OCI-LY7 (cell line): ENCODE measurements around the gene GABRG3. TPM values are rescaled to one million over a fixed set of nuclear protein-coding genes. Genes with fewer than 3 reads are reported as not detected.

Source experiments
- BruUV-seq: library from RNA; stranded (reverse); fragments of 400-500 nt; replicated peaks from 2 replicates; lab custom pipeline; 2021; lab: Mats Ljungman, UMichigan
- CTCF ChIA-PET: fragments of 300-600 bp; sonication (Branson Sonifier 250); formaldehyde crosslinking; loops from one replicate; lab custom pipeline; 2022; ENCODE audit warnings: antibody characterized with exemption; ENCODE audit not compliant: unreplicated experiment; lab: Charles Lee
- POLR2A ChIA-PET: fragments of 300-600 bp; sonication (Branson Sonifier 250); formaldehyde crosslinking; loops from one replicate; lab custom pipeline; 2022; ENCODE audit warnings: antibody characterized with exemption; lab: Charles Lee
- DNase-seq: peaks from one replicate; pipeline ENCODE4 v3.0.0-alpha.2; 2015; ENCODE audit warnings: low spot score
- H2AFZ ChIP-seq: fragments of 200-600 bp; sonication (generic), shearing (Covaris generic); 2 replicates; pipeline ENCODE4 v1.6.1; 2014; ENCODE audit warnings: mild to moderate bottlenecking, antibody characterized with exemption, low read length, moderate library complexity
- H3K27ac ChIP-seq: fragments of 200-600 bp; sonication (generic); 2 replicates; pipeline ENCODE4 v1.5.1; 2014; ENCODE audit warnings: mixed run types, low read depth, mild to moderate bottlenecking, moderate library complexity, low read length, inconsistent platforms; ENCODE audit not compliant: poor library complexity, severe bottlenecking
- H3K36me3 ChIP-seq: fragments of 200-600 bp; sonication (generic); 2 replicates; pipeline ENCODE4 v1.6.1; 2014; ENCODE audit warnings: mild to moderate bottlenecking, antibody characterized with exemption, low read length, moderate library complexity, mixed read lengths; ENCODE audit not compliant: insufficient read depth
- H3K4me1 ChIP-seq: fragments of 200-600 bp; sonication (generic); 2 replicates; pipeline ENCODE4 v1.5.1; 2014; ENCODE audit warnings: mild to moderate bottlenecking, low read length; ENCODE audit not compliant: insufficient read depth, poor library complexity, severe bottlenecking
- H3K4me2 ChIP-seq: fragments of 200-600 bp; sonication (generic); 2 replicates; pipeline ENCODE4 v1.6.1; 2014; ENCODE audit warnings: mild to moderate bottlenecking, low read length
- H3K4me3 ChIP-seq: fragments of 200-600 bp; sonication (generic); 2 replicates; pipeline ENCODE4 v1.5.1; 2014; ENCODE audit warnings: mild to moderate bottlenecking, low read depth, low read length; ENCODE audit not compliant: poor library complexity, severe bottlenecking
- H3K79me2 ChIP-seq: fragments of 200-600 bp; sonication (generic); 2 replicates; pipeline ENCODE4 v1.6.1; 2016; ENCODE audit warnings: low read depth, mild to moderate bottlenecking, low read length, moderate library complexity, mixed read lengths; ENCODE audit not compliant: insufficient read depth
- H3K9me2 ChIP-seq: fragments of 200-600 bp; sonication (generic); 2 replicates; pipeline ENCODE4 v1.6.1; 2016; ENCODE audit warnings: mild to moderate bottlenecking, low read length, mixed read lengths; ENCODE audit not compliant: insufficient read depth
- H3K9me3 ChIP-seq: fragments of 200-600 bp; sonication (generic); 2 replicates; pipeline ENCODE4 v1.6.1; 2014; ENCODE audit warnings: mild to moderate bottlenecking, mixed run types, low read length, mixed read lengths
- H4K20me1 ChIP-seq: fragments of 200-600 bp; sonication (generic); 2 replicates; pipeline ENCODE4 v1.6.1; 2014; ENCODE audit warnings: mild to moderate bottlenecking, antibody characterized with exemption, low read length, moderate library complexity, mixed read lengths; ENCODE audit not compliant: insufficient read depth
- CTCF ChIP-seq: fragments of 200-600 bp; sonication (generic); conservative IDR thresholded peaks from 2 replicates; pipeline ENCODE4 v1.5.1; 2014; ENCODE audit warnings: mild to moderate bottlenecking, antibody characterized with exemption, low read length, moderate library complexity, mixed read lengths
- EZH2phosphoT487 ChIP-seq: fragments of 200-600 bp; sonication (generic); IDR thresholded peaks from 2 replicates; pipeline ENCODE4 v1.6.1; 2018; ENCODE audit warnings: low read depth, borderline replicate concordance, mild to moderate bottlenecking, mixed run types, antibody characterized with exemption, low read length, moderate library complexity, mixed read lengths
- intact Hi-C: fragments of 100-400 bp; cut with micrococcal nuclease; formaldehyde crosslinking; loops from one replicate; pipeline ENCODE4 v1.10.0; 2022; ENCODE audit not compliant: unreplicated experiment
- total RNA-seq, 2 experiments: library from RNA; depleted of rRNA in 1 of 2; stranded (reverse); fragments of >200 nt in 1 of 2; shearing (Covaris generic) in 1 of 2; gene quantifications; 2 replicates each; pipeline ENCODE4 v1.2.3, GENCODE V29; 2014 to 2022

GABRG3 gene
- total RNA-seq, 2 experiments from 2014 or later: not detected

- Histone ChIP-seq H3K9me2 (no peaks in the 10 kb centered on the region), H3K4me3 (no peak overlapping the region), H3K36me3 (no peaks in the 10 kb centered on the region), H4K20me1 (no peaks in the 10 kb centered on the region), H3K79me2 (no peaks in the 10 kb centered on the region), H3K9me3 (no peaks in the 10 kb centered on the region), H2AFZ (no peak overlapping the region), H3K4me2 (no peak overlapping the region), H3K27ac (no peak overlapping the region), H3K4me1 (no peaks in the 10 kb centered on the region)
- no TSS peak for BruUV-seq
- no peak for DNase-seq
- intact Hi-C loops: no loop called here
- ChIA-PET CTCF (no interaction called here), POLR2A (no interaction called here)
- no peak for TF ChIP-seq CTCF
Observed at GRCh38 chr15:27292641-27293040, 321.7 kb downstream of the GABRG3 start.

- Histone ChIP-seq H3K9me2 (no peaks in the 10 kb centered on the region), H2AFZ (no peak overlapping the region), H3K4me2 (no peak overlapping the region), H3K9me3 (no peaks in the 10 kb centered on the region), H3K4me3 (no peak overlapping the region), H4K20me1 (no peaks in the 10 kb centered on the region), H3K27ac (no peak overlapping the region), H3K79me2 (no peaks in the 10 kb centered on the region), H3K36me3 (no peaks in the 10 kb centered on the region), H3K4me1 (no peaks in the 10 kb centered on the region)
- no TSS peak for BruUV-seq
- TF ChIP-seq EZH2phosphoT487: no peak
- TF ChIP-seq CTCF: no peak
- intact Hi-C loops: no loop called here
- POLR2A ChIA-PET: interaction anchor here (0.5 kb wide), 1 partner anchor 55 kb away, joined by 4 read pairs; no protein-coding TSS in a partner anchor
- no peak for DNase-seq
- CTCF ChIA-PET: no interaction called here
Observed at GRCh38 chr15:27293607-27294006, 322.6 kb downstream of the GABRG3 start.

- no peaks in the 10 kb centered on the region for H3K4me1 ChIP-seq
- intact Hi-C loops: no loop called here
- TF ChIP-seq EZH2phosphoT487 (no peak), CTCF (no peak)
- ChIA-PET CTCF (no interaction called here), POLR2A (no interaction called here)
- no peak overlapping the region for H3K4me3 ChIP-seq
- H3K27ac ChIP-seq: no peak overlapping the region
- H3K36me3 ChIP-seq: no peaks in the 10 kb centered on the region
- no peaks in the 10 kb centered on the region for H3K79me2 ChIP-seq
- no peak overlapping the region for H3K4me2 ChIP-seq
- no peak overlapping the region for H2AFZ ChIP-seq
- H4K20me1 ChIP-seq: no peaks in the 10 kb centered on the region
- no peaks in the 10 kb centered on the region for H3K9me2 ChIP-seq
- H3K9me3 ChIP-seq: no peaks in the 10 kb centered on the region
- BruUV-seq: no TSS peak
- DNase-seq: no peak
Observed at GRCh38 chr15:27317736-27318135, 346.8 kb downstream of the GABRG3 start.
